Activated CD4-positive, alpha-beta T cell treated with anti-CD3 and anti-CD28 coated beads, Interleukin-10, Interleukin-2, amounts not matched to agents 100 ng/mL and 50 ng/mL, durations not matched to agents 16 hours and 8 hours (primary cell): ENCODE measurements around the gene IMPA2.
"Not testable (repeated sequence)": the region's sequence is repeated elsewhere in the genome, so short reads cannot be mapped to it uniquely, and the experiment has no call there.

Experiments
- DNase-seq: peaks from one replicate; pipeline ENCODE4 v3.0.0-alpha.2; 2020

Gene IMPA2

GRCh38 chr18:12030670-12031069, 49.4 kb downstream of the IMPA2 start:
- no peak for DNase-seq

GRCh38 chr18:12031181-12031580, 49.9 kb downstream of the IMPA2 start:
- no peak for DNase-seq

GRCh38 chr18:12031846-12032245, 50.5 kb downstream of the IMPA2 start:
- DNase-seq: no peak

- DNase-seq: no peak
Observed at GRCh38 chr18:12032786-12033642, 51.7 kb downstream of the IMPA2 start.

- no peak for DNase-seq
Observed at GRCh38 chr18:12033643-12034025, 52.3 kb downstream of the IMPA2 start.

GRCh38 chr18:12034241-12035100, 53.2 kb downstream of the IMPA2 start:
- DNase-seq: no peak

GRCh38 chr18:12035481-12035880, 54.2 kb downstream of the IMPA2 start:
- no peak for DNase-seq

- DNase-seq: no peak
Observed at GRCh38 chr18:12036201-12036751, 55.0 kb downstream of the IMPA2 start.

GRCh38 chr18:12038082-12038638, 56.9 kb downstream of the IMPA2 start:
- peak; percentile 18 for DNase-seq

GRCh38 chr18:12038639-12039539, 57.6 kb downstream of the IMPA2 start:
- peak; percentile 82 for DNase-seq

- not testable (repeated sequence) for DNase-seq
Observed at GRCh38 chr18:12039540-12039930, 58.2 kb downstream of the IMPA2 start.

GRCh38 chr18:12041561-12041960, 60.3 kb downstream of the IMPA2 start:
- peak; percentile 81 for DNase-seq

GRCh38 chr18:12043811-12044210, 62.5 kb downstream of the IMPA2 start:
- DNase-seq: no peak

GRCh38 chr18:12044591-12044990, 63.3 kb downstream of the IMPA2 start:
- DNase-seq: no peak

GRCh38 chr18:12046046-12046750, 64.9 kb downstream of the IMPA2 start:
- no peak for DNase-seq

- no peak for DNase-seq
Observed at GRCh38 chr18:12046751-12047335, 65.5 kb downstream of the IMPA2 start.

- DNase-seq: no peak
Observed at GRCh38 chr18:12048010-12048826, 66.9 kb downstream of the IMPA2 start.

GRCh38 chr18:12048827-12049175, 67.5 kb downstream of the IMPA2 start:
- peak; percentile 15 for DNase-seq

- no peak for DNase-seq
Observed at GRCh38 chr18:12049978-12050811, 68.9 kb downstream of the IMPA2 start.
